Measurements from ENCODE around the gene PRKCZ. TPM values are rescaled to one million over a fixed set of nuclear protein-coding genes. Genes with fewer than 3 reads are reported as not detected.
A peak's percentile ranks its signal among the peaks of the same experiment; 100 is the strongest.

The PRKCZ gene
- total and polyA plus RNA-seq, 7 experiments from 2014 or later = 3.6 to 29.6 (median 24.0) TPM

GRCh38 chr1:2229037-2229864 is 179.0 kb downstream of the PRKCZ start:
- H3K27me3 ChIP-seq (ENCODE audit: control insufficient read depth in 2 of 2, insufficient read depth in 2 of 2, low read length in 2 of 2) = no peaks in the 10 kb centered on the region
- peak overlapping the region; percentile 91 to 99 (median 96) for H3K27ac Mint-ChIP-seq
- H3K36me3 ChIP-seq (ENCODE audit: control insufficient read depth in 2 of 3, insufficient read depth in 3 of 3, low read length in 3 of 3) = peaks cover 0 to 28% (median 0%) of the 10 kb centered on the region in 3 experiments
- H3K4me3 Mint-ChIP-seq = peak overlapping the region; percentile 89 to 100 (median 95)
- ATAC-seq (no peak), DNase-seq (peak in 8 of 9 donors; percentile 38 to 60 (median 56))
- H3K9me3 Mint-ChIP-seq = peaks cover 0 to 6% (median 0%) of the 10 kb centered on the region in 11 donors
- ChIA-PET CTCF (interaction anchor here (0.8 to 3.7 kb wide), 5 partner anchors 10 to 153 kb away, joined by 3 to 16 read pairs (median 4); no protein-coding TSS in a partner anchor), POLR2A (interaction anchor here (0.8 to 10.1 kb wide), 17 partner anchors 10 to 337 kb away, joined by 3 to 244 read pairs (median 5); partner anchors contain the start of genes MORN1 and RER1)
- peaks cover 0 to 3% (median 0%) of the 10 kb centered on the region in 5 donors for H3K27me3 Mint-ChIP-seq
- peaks cover 20 to 31% of the 10 kb centered on the region in 2 donors for H3K4me1 ChIP-seq (ENCODE audit: control insufficient read depth in 2 of 2, insufficient read depth in 2 of 2, low read length in 2 of 2)
- H3K4me1 Mint-ChIP-seq = peaks cover 22 to 37% (median 31%) of the 10 kb centered on the region in 7 donors
- H3K9me3 ChIP-seq (ENCODE audit: control insufficient read depth in 2 of 3, low read length in 3 of 3) = no peaks in the 10 kb centered on the region
- H3K36me3 Mint-ChIP-seq = peaks cover 0 to 17% (median 4%) of the 10 kb centered on the region in 5 donors
- intact Hi-C loops (cut with micrococcal nuclease) = no loop called here
- peak overlapping the region; percentile 83 for H3K4me3 ChIP-seq (ENCODE audit: low read length)
- peak overlapping the region; percentile 78 for H3K27ac ChIP-seq (ENCODE audit: low read depth, low read length)

- peaks cover 0 to 28% (median 0%) of the 10 kb centered on the region in 3 experiments for H3K36me3 ChIP-seq (ENCODE audit: control insufficient read depth in 2 of 3, insufficient read depth in 3 of 3, low read length in 3 of 3)
- peaks cover 0 to 3% (median 0%) of the 10 kb centered on the region in 5 donors for H3K27me3 Mint-ChIP-seq
- no peaks in the 10 kb centered on the region for H3K9me3 ChIP-seq (ENCODE audit: control insufficient read depth in 2 of 3, low read length in 3 of 3)
- H3K27me3 ChIP-seq (ENCODE audit: control insufficient read depth in 2 of 2, insufficient read depth in 2 of 2, low read length in 2 of 2) = no peaks in the 10 kb centered on the region
- H3K4me3 Mint-ChIP-seq = peak overlapping the region; percentile 89 to 100 (median 95)
- H3K4me1 ChIP-seq (ENCODE audit: control insufficient read depth in 2 of 2, insufficient read depth in 2 of 2, low read length in 2 of 2) = peaks cover 29 to 40% of the 10 kb centered on the region in 2 donors
- peaks cover 0 to 17% (median 4%) of the 10 kb centered on the region in 5 donors for H3K36me3 Mint-ChIP-seq
- ChIA-PET CTCF (interaction anchor here (0.8 to 3.7 kb wide), 6 partner anchors 9 to 152 kb away, joined by 3 to 16 read pairs (median 4); partner anchors contain the start of gene FAAP20), POLR2A (interaction anchor here (0.6 to 10.1 kb wide), 16 partner anchors 9 to 348 kb away, joined by 3 to 244 read pairs (median 6); partner anchors contain the start of genes MORN1 and RER1)
- ATAC-seq (no peak), DNase-seq (peak in 2 of 9 donors; percentile 31 to 32)
- H3K9me3 Mint-ChIP-seq = peaks cover 0 to 6% (median 0%) of the 10 kb centered on the region in 11 donors
- peak overlapping the region; percentile 78 for H3K27ac ChIP-seq (ENCODE audit: low read depth, low read length)
- H3K27ac Mint-ChIP-seq = peak overlapping the region; percentile 91 to 99 (median 97)
- peak overlapping the region; percentile 83 for H3K4me3 ChIP-seq (ENCODE audit: low read length)
- peaks cover 25 to 43% (median 35%) of the 10 kb centered on the region in 7 donors for H3K4me1 Mint-ChIP-seq
- intact Hi-C loops (cut with micrococcal nuclease) = no loop called here
These were observed 179.9 kb downstream of the PRKCZ start for GRCh38 chr1:2229911-2230731.

DNA sequence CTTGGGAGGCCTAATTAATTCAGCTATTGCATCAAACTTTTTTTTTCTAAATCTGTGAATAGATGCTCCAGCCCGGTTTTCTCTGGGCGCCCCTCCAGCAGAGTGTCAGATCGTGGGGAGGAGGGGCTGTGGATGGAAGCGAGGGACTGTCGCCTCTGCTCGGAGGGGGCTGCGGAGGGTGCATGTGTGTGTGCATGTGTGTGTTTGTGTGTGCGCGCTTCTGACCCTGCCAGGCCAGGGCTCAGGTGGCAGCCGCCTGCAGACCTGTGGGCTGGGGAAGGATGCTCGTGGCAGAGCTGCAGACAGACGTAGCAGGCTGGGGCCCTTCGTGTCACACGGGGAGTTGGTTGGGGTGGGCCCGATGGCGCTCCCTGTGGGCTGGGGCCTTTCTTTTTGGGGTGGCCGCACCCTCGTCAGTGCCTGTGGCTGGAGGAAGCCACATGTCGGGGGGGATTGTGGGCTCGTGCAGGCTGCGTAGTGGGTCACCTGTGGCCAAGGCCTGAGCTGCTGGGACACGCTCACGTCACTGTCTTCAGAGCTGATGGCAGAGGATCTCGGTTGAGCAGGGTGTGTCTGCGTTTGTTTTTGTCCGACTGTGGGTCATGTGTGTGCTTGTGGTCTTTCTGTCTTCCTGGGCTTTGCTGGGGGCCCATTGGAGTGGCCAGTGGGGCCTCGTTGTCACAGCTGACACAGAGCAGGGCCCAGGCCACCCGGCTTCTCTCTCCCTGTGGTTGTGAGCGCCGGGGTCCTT is 180.7 kb downstream of the PRKCZ start:
- Histone ChIP-seq H3K27ac (ENCODE audit: low read depth, low read length) (peak overlapping the region; percentile 78), H3K4me3 (ENCODE audit: low read length) (peak overlapping the region; percentile 83), H3K9me3 (ENCODE audit: control insufficient read depth in 2 of 3, low read length in 3 of 3) (no peaks in the 10 kb centered on the region), H3K27me3 (ENCODE audit: control insufficient read depth in 2 of 2, insufficient read depth in 2 of 2, low read length in 2 of 2) (no peaks in the 10 kb centered on the region), H3K4me1 (ENCODE audit: control insufficient read depth in 2 of 2, insufficient read depth in 2 of 2, low read length in 2 of 2) (peaks cover 37 to 48% of the 10 kb centered on the region in 2 donors), H3K36me3 (ENCODE audit: control insufficient read depth in 2 of 3, insufficient read depth in 3 of 3, low read length in 3 of 3) (peaks cover 0 to 28% (median 0%) of the 10 kb centered on the region in 3 experiments)
- peak overlapping the region; percentile 89 to 100 (median 95) for H3K4me3 Mint-ChIP-seq
- H3K27ac Mint-ChIP-seq = peak overlapping the region; percentile 91 to 99 (median 97)
- CTCF ChIA-PET = interaction anchor here (0.9 to 3.7 kb wide), 7 partner anchors 25 to 151 kb away, joined by 3 to 16 read pairs (median 3); partner anchors contain the start of gene FAAP20
- peaks cover 0 to 3% (median 0%) of the 10 kb centered on the region in 5 donors for H3K27me3 Mint-ChIP-seq
- ATAC-seq = peak; percentile 4
- peaks cover 0 to 17% (median 7%) of the 10 kb centered on the region in 5 donors for H3K36me3 Mint-ChIP-seq
- intact Hi-C loops (cut with micrococcal nuclease) = loop anchor here (1.0 kb wide), 2 partner anchors 32 to 70 kb away; no protein-coding TSS in a partner anchor
- peaks cover 32 to 51% (median 43%) of the 10 kb centered on the region in 7 donors for H3K4me1 Mint-ChIP-seq
- peak in 8 of 9 donors; percentile 47 to 69 (median 60) for DNase-seq
- POLR2A ChIA-PET = interaction anchor here (0.7 to 10.1 kb wide), 18 partner anchors 10 to 615 kb away, joined by 3 to 244 read pairs (median 4); partner anchors contain the start of genes MIB2, MORN1 and RER1
- peaks cover 0 to 11% (median 0%) of the 10 kb centered on the region in 11 donors for H3K9me3 Mint-ChIP-seq

DNA sequence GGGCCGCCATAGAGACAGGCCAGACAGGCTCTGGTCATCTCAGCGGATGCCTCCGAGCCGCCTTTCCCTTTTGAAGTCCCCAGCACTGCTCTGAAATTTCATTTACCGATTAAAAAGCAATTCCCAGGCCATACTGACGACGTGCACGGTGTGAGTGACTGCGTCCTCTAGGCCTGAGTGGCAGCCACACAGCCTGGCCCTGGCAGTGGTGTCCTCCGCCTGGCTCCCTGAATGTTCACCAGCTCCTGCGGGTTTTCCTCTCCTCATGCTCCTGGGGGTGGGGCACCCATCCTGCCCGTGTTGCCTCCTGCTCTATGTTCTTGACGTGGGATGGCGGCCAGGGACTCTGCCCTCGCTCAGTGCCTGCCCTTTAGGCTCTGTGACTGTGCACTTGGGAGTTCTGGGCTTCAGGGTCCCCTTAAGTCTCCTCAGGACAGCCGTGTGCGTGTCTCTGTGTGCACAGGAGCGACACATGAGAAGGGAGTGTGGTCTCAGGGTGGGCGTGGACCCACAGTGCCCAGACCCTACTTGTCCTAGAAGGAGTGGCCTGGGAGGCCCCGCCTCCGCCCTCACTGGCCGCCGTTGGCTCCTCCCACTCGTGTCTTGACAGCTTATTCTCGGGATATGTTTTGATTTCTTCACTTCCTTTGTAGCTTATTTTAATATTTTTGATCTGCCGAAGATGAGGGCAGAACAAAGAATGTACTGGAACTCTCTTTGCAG is 181.5 kb downstream of the PRKCZ start:
- H3K27me3 ChIP-seq (ENCODE audit: control insufficient read depth in 2 of 2, insufficient read depth in 2 of 2, low read length in 2 of 2) = no peaks in the 10 kb centered on the region
- peak overlapping the region; percentile 78 for H3K27ac ChIP-seq (ENCODE audit: low read depth, low read length)
- ATAC-seq = peak; percentile 24
- peaks cover 0 to 13% (median 0%) of the 10 kb centered on the region in 11 donors for H3K9me3 Mint-ChIP-seq
- ChIA-PET POLR2A (interaction anchor here (0.6 to 10.1 kb wide), 19 partner anchors 10 to 616 kb away, joined by 3 to 244 read pairs (median 4); partner anchors contain the start of genes FAAP20 and MIB2), CTCF (interaction anchor here (0.9 to 3.7 kb wide), 10 partner anchors 9 to 150 kb away, joined by 3 to 16 read pairs (median 4); partner anchors contain the start of gene FAAP20)
- peaks cover 0 to 28% (median 0%) of the 10 kb centered on the region in 3 experiments for H3K36me3 ChIP-seq (ENCODE audit: control insufficient read depth in 2 of 3, insufficient read depth in 3 of 3, low read length in 3 of 3)
- peaks cover 40 to 55% of the 10 kb centered on the region in 2 donors for H3K4me1 ChIP-seq (ENCODE audit: control insufficient read depth in 2 of 2, insufficient read depth in 2 of 2, low read length in 2 of 2)
- peak overlapping the region; percentile 83 for H3K4me3 ChIP-seq (ENCODE audit: low read length)
- H3K4me3 Mint-ChIP-seq = peak overlapping the region; percentile 89 to 100 (median 95)
- H3K36me3 Mint-ChIP-seq = peaks cover 0 to 17% (median 7%) of the 10 kb centered on the region in 5 donors
- intact Hi-C loops (cut with micrococcal nuclease) = loop anchor here (1.0 to 2.0 kb wide), 8 partner anchors 15 to 84 kb away; no protein-coding TSS in a partner anchor
- peak overlapping the region; percentile 91 to 99 (median 97) for H3K27ac Mint-ChIP-seq
- no peaks in the 10 kb centered on the region for H3K27me3 Mint-ChIP-seq
- no peaks in the 10 kb centered on the region for H3K9me3 ChIP-seq (ENCODE audit: control insufficient read depth in 2 of 3, low read length in 3 of 3)
- H3K4me1 Mint-ChIP-seq = peaks cover 34 to 55% (median 46%) of the 10 kb centered on the region in 7 donors
- DNase-seq = peak; percentile 59 to 88 (median 74)
